UCSD-AML1 (cell line): ENCODE data around the gene OR5I1.
"Not testable (repeated sequence)": the region's sequence is repeated elsewhere in the genome, so short reads cannot be mapped to it uniquely, and the experiment has no call there.

ENCODE experiments used
- DNase-seq: peaks from one replicate; lab custom pipeline; 2025; ENCODE audit not compliant: unreplicated experiment; lab: John Stamatoyannopoulos, UW

OR5I1 gene

DNA sequence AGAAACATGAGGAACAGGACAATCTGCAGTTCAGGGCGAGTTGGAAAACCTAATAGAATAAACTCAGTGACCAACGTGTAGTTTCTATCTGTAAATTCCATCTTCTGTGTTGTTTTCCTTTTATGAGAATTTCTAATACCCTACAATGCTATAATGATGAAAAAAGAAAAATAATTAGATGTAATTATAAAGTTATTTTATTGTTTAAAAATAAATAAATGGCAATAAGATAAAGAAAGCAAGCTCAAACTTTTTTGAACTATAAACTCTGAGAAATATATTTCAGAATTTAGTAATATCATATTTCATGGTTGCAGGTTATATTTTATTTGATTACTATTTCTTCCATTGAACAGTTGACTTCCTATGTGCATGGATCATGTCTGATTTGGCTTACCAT, at the start of gene OR5I1:
Gene OR5I1, minus strand, starts transcription at position 101 of the 400 bp plus-strand sequence. Its CDS starts 0 bp downstream, at position 101.
- no peak for DNase-seq

DNA sequence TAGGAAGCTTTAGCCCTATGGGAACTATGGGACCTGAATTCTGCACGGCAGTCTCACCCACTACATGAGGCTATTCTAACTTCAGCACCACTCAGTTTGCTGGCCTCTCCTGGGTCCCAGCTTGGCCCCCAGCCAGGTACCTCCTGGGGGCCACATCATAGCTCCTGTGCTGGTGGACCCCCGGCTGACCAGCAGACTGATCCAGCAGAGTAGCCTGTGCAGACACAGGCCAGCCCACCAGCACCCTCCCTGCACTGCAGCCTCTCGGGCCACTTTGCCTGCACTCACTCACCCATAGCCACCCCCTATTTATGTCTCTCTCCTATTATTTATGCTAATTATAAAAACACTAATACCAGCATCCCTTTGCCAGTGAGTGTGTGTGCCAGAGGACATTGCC, 34.7 kb upstream of the OR5I1 start:
- DNase-seq: peak; percentile 5

DNA sequence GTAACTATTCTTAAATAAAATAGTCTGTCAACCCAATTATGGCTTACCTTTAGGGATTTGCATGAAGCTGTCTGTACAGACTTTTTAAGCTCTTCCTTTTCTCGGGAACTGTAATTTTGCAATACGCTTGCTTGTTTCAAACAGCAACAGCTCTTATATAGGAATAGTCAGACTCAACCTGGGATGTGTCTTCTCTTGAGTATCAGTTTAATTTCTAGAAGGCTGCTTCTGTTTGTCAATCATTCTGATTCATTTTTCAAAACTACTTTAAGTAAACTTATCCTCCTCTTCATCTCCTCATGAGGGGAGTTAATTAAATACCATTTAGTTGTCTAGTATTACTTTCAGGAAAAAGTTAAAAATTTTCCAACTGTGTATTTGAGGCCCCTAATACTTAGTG, 33.6 kb upstream of the OR5I1 start, which contains the start of gene OR10AG1:
Gene OR10AG1, minus strand, starts transcription at position 101 of the 400 bp plus-strand sequence. Its CDS starts 38 bp downstream, at position 63.
- no peak for DNase-seq

DNA sequence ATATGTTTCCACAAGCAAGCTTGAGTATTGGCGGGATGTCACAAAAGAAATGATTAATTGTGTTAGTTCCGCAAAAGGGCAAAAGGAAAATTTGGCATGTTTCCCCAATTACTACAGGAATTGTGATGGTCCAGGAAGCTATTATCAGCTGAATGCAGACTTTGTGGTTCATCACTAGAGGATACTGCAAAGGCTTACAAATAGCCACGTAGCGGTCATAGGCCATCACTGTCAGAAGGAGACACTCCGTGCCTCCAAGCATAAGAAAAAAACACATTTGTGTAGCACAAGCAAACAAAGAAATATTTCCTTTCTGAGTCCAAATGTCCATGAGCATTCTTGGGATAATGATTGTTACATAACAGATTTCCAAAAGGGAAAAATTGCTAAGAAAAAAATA, 31.7 kb upstream of the OR5I1 start:
- no peak for DNase-seq

DNA sequence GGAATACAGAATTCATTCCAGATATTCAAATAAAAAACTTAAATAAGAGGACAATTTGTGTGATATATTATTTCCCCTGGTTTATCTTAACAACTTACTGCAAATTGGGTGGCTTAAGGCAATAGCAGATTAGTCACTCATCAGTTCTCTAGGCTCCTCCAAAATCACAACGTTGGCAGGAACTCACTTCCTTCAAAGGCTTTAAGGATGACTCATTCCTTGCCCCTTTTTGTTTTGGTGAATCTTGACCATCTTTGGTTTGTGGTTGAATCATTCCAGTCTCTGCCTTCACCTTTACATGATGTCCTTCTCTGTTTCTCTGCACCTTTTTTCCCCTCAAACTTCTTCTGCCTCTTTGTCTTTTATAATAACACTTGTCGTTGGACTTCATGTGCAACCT, 30.2 kb upstream of the OR5I1 start:
- no peak for DNase-seq

DNA sequence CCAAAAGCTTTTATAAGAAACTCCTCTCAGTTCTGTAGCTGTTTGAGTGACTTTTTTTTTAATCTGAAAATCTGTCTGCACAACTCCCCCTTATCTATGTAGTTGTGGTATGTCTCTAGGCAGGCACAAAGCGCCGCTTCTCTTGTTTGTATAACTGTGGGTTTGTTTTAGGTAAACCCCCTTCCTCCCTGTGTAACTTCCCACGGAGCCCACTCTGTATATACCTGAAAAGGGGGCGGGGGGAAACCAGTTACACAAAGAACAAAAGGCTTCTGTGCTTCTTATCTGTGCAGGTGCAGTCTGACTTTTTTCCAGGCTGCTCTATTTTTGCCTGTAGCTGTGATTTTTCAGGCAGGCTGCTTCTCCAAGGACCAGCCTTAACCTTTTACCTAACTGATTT, 20.3 kb upstream of the OR5I1 start:
- DNase-seq: no peak

DNA sequence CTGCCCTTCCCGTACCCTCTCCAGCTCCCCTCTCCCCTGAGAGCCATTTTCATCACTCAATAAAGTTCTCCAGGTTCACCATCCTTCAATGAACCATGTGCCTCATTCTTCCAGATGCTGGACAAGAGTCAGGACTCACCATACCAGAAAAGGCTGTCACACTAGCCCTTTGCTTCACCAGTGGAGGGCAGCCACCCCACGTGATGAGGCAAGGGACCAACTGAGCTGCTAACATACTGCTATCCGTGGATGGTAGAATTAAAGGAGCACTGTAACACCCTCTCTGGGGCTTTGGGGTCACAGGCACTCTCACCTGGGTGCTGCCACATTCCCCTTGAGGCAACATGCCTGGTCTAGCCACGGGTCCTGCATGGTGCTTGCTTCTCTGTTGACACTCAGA, 13.1 kb upstream of the OR5I1 start:
- peak; percentile 5 for DNase-seq

DNA sequence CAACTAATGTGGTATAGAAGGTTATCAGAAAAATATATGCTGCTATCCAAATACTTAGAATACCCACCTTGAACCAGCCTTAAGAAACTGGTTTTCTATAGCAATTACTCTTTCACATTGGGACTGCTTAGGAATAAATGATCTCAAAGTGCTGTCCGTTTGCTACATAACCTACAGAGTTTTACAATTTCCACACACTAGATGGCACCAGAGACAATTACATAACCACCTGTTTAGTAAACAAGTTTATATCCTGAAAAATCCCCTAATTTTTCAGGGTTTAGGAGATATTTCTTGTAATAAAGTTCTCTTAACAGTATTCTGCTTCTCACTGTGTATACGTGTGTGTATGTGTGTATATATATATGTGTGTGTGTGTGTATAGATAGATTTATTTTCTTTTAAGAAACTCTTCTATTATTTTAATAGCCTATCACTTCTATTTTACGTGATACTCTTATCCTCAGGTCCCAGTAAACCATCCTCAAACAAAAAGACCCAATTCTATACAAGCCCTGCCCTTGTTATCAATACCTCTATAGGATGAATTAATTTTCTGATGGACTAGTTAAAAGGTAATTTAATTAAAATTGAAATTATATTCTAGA, 6.7 kb upstream of the OR5I1 start:
- DNase-seq: no peak

DNA sequence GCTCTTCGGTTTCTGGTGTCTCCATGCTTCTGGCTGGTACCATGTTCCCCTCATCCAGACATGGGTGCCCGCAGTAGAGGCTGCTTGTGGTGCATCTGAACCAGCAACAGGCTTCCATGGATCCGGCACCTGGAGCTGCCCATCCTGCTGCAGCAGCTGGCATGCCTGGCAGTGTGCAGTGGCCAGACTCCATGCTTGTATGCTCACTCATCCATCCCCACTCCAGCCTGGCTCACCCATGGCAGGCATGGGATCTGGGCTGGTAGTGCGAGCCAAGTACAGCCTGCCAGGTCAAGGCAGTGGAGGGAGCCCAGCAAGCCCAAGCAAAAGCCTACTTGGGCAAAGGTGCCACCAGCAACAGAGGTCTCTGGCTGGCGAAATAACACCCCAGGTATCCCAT, 15.7 kb downstream of the OR5I1 start:
- no peak for DNase-seq

DNA sequence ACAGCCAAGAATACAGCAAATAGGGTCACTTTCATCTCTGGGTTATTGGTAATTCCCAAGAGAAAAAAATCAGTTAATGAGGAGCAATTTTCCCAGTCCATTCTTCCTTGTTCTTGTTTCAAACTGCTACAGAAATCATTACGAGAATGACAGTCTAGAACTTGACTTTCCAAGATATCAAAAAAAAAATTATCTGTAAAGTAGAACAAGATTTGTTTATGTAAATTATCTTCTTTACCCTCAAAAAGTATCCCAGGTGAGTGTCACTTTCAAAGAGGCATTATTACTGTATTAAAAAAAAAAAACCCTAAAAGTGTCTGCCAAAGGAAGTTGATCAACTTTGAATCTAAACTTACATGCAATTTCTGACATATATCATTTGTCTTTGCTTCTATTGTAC, 21.7 kb downstream of the OR5I1 start, which contains the start of gene OR5W2:
Gene OR5W2, minus strand, starts transcription at position 101 of the 400 bp plus-strand sequence. Its CDS starts 0 bp downstream, at position 101.
- no peak for DNase-seq

DNA sequence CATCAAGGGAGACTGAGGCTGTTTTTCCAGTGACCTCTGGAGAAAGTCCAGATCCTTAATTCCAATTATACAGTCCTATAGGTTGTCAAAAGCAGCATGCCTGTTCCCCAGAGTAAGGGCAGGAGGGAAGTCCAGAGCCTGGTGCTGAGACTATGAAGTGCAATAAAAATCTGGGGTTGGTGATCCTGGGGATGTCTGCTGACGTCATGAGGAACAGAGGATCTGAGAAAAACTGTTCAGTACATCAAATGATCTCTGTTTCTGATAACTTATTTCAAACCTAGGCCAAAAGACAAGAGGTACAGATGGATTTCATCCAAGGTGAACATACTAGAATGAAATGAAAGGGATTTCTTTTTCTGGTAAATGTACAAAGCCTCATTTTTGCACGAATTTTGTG, 33.9 kb downstream of the OR5I1 start:
- no peak for DNase-seq

DNA sequence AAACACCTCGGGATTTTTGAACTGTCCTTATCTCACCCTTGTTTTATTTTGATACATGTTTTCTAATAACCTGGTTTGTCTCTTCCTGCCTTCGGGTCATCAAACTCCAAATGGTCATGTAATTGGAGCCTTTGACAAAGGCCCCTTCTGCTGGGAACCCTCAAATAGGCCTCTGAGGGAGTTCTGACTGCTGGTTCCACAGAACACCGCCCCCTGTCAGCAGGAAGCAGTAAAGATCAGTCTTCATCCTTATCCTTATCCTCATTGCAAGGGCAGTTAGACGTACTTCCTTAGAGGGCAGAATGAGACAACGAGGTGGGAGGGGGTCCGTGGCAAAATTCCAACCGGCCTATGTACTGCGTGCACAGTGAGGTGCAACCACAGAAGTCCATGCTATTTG, 41.0 kb downstream of the OR5I1 start:
- DNase-seq: no peak

DNA sequence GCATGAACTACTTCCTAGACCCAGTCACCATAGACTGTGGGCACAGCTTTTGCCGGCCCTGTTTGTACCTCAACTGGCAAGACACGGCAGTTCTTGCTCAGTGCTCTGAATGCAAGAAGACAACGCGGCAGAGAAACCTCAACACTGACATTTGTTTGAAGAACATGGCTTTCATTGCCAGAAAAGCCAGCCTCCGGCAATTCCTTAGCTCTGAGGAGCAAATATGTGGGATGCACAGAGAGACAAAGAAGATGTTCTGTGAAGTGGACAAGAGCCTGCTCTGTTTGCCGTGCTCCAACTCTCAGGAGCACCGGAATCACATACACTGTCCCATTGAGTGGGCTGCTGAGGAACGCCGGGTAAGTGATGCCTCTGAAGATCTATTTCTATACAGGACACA, 50.7 kb downstream of the OR5I1 start:
- DNase-seq: not testable (repeated sequence)
